Liver (tissue), 9 donors: ENCODE data around the gene BLTP3A. TPM values are rescaled to one million over a fixed set of nuclear protein-coding genes. Genes with fewer than 3 reads are reported as not detected.

ENCODE experiments used
- DNase-seq: peaks from one replicate; pipeline ENCODE4 v3.0.0-alpha.2; 2017; ENCODE audit warnings: low spot score
- H3K27ac ChIP-seq, 2 donors: one replicate each; pipeline ENCODE4 v1.7.0; 2013; ENCODE audit warnings: inconsistent platforms in 2 of 2, low read length in 2 of 2, control low read depth in 1 of 2, low read depth in 1 of 2, mild to moderate bottlenecking in 1 of 2
- H3K27me3 ChIP-seq, 4 donors: one replicate each; pipeline versions ENCODE4 v1.6.1 to v1.7.0; 2013; ENCODE audit warnings: low read length in 3 of 4, inconsistent platforms in 1 of 4, mild to moderate bottlenecking in 1 of 4, moderate library complexity in 1 of 4; ENCODE audit not compliant: control insufficient read depth in 4 of 4, insufficient read depth in 4 of 4
- H3K36me3 ChIP-seq, 4 donors: one replicate each; pipeline versions ENCODE4 v1.6.1 to v1.7.0; 2013; ENCODE audit warnings: low read length in 3 of 4, mild to moderate bottlenecking in 3 of 4, low read depth in 1 of 4, moderate library complexity in 1 of 4; ENCODE audit not compliant: control insufficient read depth in 4 of 4, insufficient read depth in 3 of 4
- H3K4me1 ChIP-seq, 4 donors: one replicate each; pipeline versions ENCODE4 v1.6.1 to v1.7.0; 2013; ENCODE audit warnings: low read length in 3 of 4, mild to moderate bottlenecking in 3 of 4, moderate library complexity in 1 of 4; ENCODE audit not compliant: control insufficient read depth in 4 of 4, insufficient read depth in 4 of 4
- H3K4me3 ChIP-seq, 3 donors: one replicate each; pipeline versions ENCODE4 v1.6.1 to v1.7.0; 2013; ENCODE audit warnings: low read length in 3 of 3, control low read depth in 1 of 3, low read depth in 1 of 3, mild to moderate bottlenecking in 1 of 3
- H3K9ac ChIP-seq, 2 donors: one replicate each; pipeline ENCODE4 v1.7.0; 2013; ENCODE audit warnings: low read length in 2 of 2, mild to moderate bottlenecking in 2 of 2, moderate library complexity in 2 of 2, control low read depth in 1 of 2, low read depth in 1 of 2
- H3K9me3 ChIP-seq, 4 donors: one replicate each; pipeline versions ENCODE4 v1.6.1 to v1.7.0; 2013; ENCODE audit warnings: low read length in 3 of 4; ENCODE audit not compliant: control insufficient read depth in 4 of 4
- EGR1 ChIP-seq, 2 donors: IDR thresholded peaks; 2 replicates each; pipeline ENCODE4 v1.6.1; 2016 to 2018; ENCODE audit warnings: antibody characterized with exemption in 2 of 2, low read depth in 2 of 2
- FOXA1 ChIP-seq: IDR thresholded peaks from 2 replicates; pipeline ENCODE4 v1.6.1; 2016; ENCODE audit warnings: antibody characterized with exemption
- FOXA2 ChIP-seq: IDR thresholded peaks from 2 replicates; pipeline ENCODE4 v1.6.1; 2016; ENCODE audit warnings: antibody characterized with exemption
- GABPA ChIP-seq, 2 donors: IDR thresholded peaks in 1 of 2; conservative IDR thresholded peaks in 1 of 2; 2 replicates each; pipeline ENCODE4 v1.6.1; 2016; ENCODE audit warnings: antibody characterized with exemption in 2 of 2, mild to moderate bottlenecking in 1 of 2, moderate library complexity in 1 of 2
- HNF4G ChIP-seq: IDR thresholded peaks from 2 replicates; pipeline ENCODE4 v1.6.1; 2016; ENCODE audit warnings: antibody characterized with exemption
- JUND ChIP-seq, 2 donors: IDR thresholded peaks; 2 replicates each; pipeline ENCODE4 v1.6.1; 2016; ENCODE audit warnings: antibody characterized with exemption in 2 of 2
- MAX ChIP-seq: IDR thresholded peaks from 2 replicates; pipeline ENCODE4 v1.6.1; 2016; ENCODE audit warnings: antibody characterized with exemption
- RAD21 ChIP-seq, 2 donors: IDR thresholded peaks; 2 replicates each; pipeline ENCODE4 v1.6.1; 2016; ENCODE audit warnings: antibody characterized with exemption in 2 of 2, mild to moderate bottlenecking in 2 of 2
- RXRA ChIP-seq, 2 donors: IDR thresholded peaks; 2 replicates each; pipeline ENCODE4 v1.6.1; 2017 to 2018; ENCODE audit warnings: antibody characterized with exemption in 2 of 2, mild to moderate bottlenecking in 1 of 2
- TAF1 ChIP-seq: conservative IDR thresholded peaks from 2 replicates; pipeline ENCODE4 v1.6.1; 2016; ENCODE audit warnings: antibody characterized with exemption, mild to moderate bottlenecking
- YY1 ChIP-seq: IDR thresholded peaks from 2 replicates; pipeline ENCODE4 v1.6.1; 2016; ENCODE audit warnings: antibody characterized with exemption, mild to moderate bottlenecking
- ZBTB33 ChIP-seq: IDR thresholded peaks from 2 replicates; pipeline ENCODE4 v1.6.1; 2016; ENCODE audit warnings: antibody characterized with exemption
- WGBS: extraction: QIAGEN DNeasy Blood & Tissue Kit; methylation state at CpG from one replicate; pipeline ENCODE4 v1.1.7; 2013; 5-methylcytosine and 5-hydroxymethylcytosine counted together
- polyA plus RNA-seq, 2 donors: library from polyadenylated mRNA; stranded (reverse) in 1 of 2; unstranded in 1 of 2; fragments of 200-250 nt in 1 of 2; fragments of >200 nt in 1 of 2; fragmentation: Nextera tagmentation in 1 of 2; extraction: Ambion mirVana in 1 of 2; gene quantifications; one replicate each; pipeline versions ENCODE4 v1.2.1 to v1.2.3, GENCODE V29; 2013 to 2015
- total RNA-seq, 2 donors: library from RNA; depleted of rRNA; stranded (reverse); fragments of >200 nt; gene quantifications; one replicate each; pipeline ENCODE4 v1.2.3, GENCODE V29; 2014
- TF ChIP-seq, protein P1 (sequence below): fragments of 150-350 bp; IDR thresholded peaks from 2 replicates; pipeline ENCODE4 v1.5.1; 2017; ENCODE audit warnings: improper control_type of control experiment, low read depth, low read length; ENCODE audit not compliant: missing input control
- donor health status: healthy.
- donor health status: healthy.
- donor health status: healthy.
- donor health status: healthy.
- donor health status: healthy.

BLTP3A gene
- total and polyA plus RNA-seq, 4 donors, result 2.5 to 14.6 (median 7.0) TPM

- TF ChIP-seq ZBTB33 (no peak), FOXA2 (peak; percentile 48), GABPA (IDR thresholded peaks at IDR 0.05 in 1 of 2, conservative IDR thresholded peaks at IDR 0.05 in 1 of 2) (no peak), RXRA (IDR thresholded peaks at IDR 0.05) (peak; percentile 23 to 43), JUND (IDR thresholded peaks at IDR 0.05) (no peak), TAF1 (peak; percentile 31)
- TF ChIP-seq, protein P1, sequence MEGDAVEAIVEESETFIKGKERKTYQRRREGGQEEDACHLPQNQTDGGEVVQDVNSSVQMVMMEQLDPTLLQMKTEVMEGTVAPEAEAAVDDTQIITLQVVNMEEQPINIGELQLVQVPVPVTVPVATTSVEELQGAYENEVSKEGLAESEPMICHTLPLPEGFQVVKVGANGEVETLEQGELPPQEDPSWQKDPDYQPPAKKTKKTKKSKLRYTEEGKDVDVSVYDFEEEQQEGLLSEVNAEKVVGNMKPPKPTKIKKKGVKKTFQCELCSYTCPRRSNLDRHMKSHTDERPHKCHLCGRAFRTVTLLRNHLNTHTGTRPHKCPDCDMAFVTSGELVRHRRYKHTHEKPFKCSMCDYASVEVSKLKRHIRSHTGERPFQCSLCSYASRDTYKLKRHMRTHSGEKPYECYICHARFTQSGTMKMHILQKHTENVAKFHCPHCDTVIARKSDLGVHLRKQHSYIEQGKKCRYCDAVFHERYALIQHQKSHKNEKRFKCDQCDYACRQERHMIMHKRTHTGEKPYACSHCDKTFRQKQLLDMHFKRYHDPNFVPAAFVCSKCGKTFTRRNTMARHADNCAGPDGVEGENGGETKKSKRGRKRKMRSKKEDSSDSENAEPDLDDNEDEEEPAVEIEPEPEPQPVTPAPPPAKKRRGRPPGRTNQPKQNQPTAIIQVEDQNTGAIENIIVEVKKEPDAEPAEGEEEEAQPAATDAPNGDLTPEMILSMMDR, result no peak
These were observed 46.4 kb upstream of the BLTP3A start (continued) for GRCh38 chr6:34745277-34746103.

DNA sequence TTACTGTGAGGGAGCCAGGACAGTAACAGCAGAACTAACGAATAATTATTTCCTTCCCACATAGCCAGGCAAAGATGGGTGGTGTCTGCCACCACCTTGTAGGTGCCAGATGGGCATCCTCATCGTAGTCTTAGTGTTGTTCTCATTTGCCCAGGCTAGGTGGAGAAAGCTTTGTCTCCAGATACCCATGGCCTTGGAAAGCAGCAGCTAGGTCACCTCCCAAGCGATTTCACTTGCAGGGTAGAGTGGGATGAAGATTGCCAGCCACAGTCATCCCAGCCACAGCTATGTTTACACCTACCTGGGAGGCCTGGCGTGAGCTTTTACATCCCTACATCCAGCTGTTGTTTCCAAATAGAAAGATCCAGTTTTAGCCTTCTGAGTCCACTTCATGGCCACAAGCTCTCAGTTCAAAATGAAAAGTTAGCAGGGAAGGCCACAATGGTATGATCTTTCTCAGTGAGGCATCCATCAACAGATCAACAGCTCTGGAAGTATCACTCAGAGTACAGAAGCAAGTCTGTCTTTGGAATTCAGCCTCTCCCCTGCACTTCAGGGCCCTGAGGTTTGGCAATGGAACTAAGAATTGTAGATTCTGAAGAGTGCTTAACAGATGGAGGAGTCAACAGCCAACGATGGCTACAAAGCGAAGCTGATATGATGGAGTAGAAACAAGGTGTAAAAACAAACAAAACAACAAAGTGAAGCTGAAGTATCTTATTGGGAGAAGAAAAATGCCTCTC lies 45.6 kb upstream of the BLTP3A start:
- Histone ChIP-seq H3K4me3 (no peak overlapping the region), H3K27ac (no peak overlapping the region), H3K4me1 (peaks cover 0 to 6% (median 2%) of the 10 kb centered on the region in 4 donors), H3K27me3 (no peaks in the 10 kb centered on the region), H3K36me3 (no peaks in the 10 kb centered on the region), H3K9me3 (no peaks in the 10 kb centered on the region), H3K9ac (no peak overlapping the region)
- no peak for DNase-seq
- WGBS, result 60% methylated on average over 6 of the region's 6 CpGs
- no peak for TF ChIP-seq HNF4G
- TF ChIP-seq RAD21 (IDR thresholded peaks at IDR 0.05), result peak in 1 of 2 donors; percentile 19
- TF ChIP-seq YY1, result peak; percentile 6
- TF ChIP-seq, protein P1, result no peak
- TF ChIP-seq GABPA (IDR thresholded peaks at IDR 0.05 in 1 of 2, conservative IDR thresholded peaks at IDR 0.05 in 1 of 2), result no peak
- TF ChIP-seq FOXA1, result no peak
- peak; percentile 3 for TF ChIP-seq MAX
- no peak for TF ChIP-seq EGR1 (IDR thresholded peaks at IDR 0.05; ENCODE audit: low read depth in 2 of 2)
- TF ChIP-seq JUND (IDR thresholded peaks at IDR 0.05), result no peak
